ENCODE data around the gene ATF7. TPM values are rescaled to one million over a fixed set of nuclear protein-coding genes. Genes with fewer than 3 reads are reported as not detected.
"Not testable (repeated sequence)": the region's sequence is repeated elsewhere in the genome, so short reads cannot be mapped to it uniquely, and the experiment has no call there.

ATF7 gene
- polyA plus RNA-seq, 1 donor = 32.4 TPM

DNA sequence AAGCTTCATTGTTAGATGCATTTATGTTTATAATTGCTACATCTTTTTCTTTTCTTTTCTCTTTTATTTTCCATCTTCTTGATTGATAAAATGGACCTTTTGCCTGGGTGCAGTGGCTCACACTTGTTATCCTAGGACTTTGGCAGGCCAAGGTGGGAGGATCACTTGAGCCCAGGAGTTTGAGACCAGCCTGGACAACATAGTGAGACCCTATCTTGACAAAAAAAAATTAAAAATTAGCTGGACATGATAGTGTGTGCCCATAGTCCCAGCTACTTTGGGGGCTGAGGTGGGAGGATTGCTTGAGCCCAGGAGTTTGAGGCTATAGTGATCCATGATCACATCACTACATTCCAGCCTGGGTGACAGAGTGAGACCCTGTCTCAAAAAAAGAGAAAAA lies 9.5 kb upstream of the ATF7 start:
- H3K4me3 ChIP-seq (ENCODE audit: low read length); H3K4me1 ChIP-seq (ENCODE audit: control insufficient read depth, insufficient read depth, low read length); H3K27me3 ChIP-seq (ENCODE audit: control insufficient read depth, insufficient read depth, low read length); H3K36me3 ChIP-seq (ENCODE audit: control insufficient read depth, insufficient read depth, low read length); H3K27ac ChIP-seq (ENCODE audit: low read length); H3K9me3 ChIP-seq (ENCODE audit: control insufficient read depth, low read depth, low read length); DNase-seq: not testable (repeated sequence)

DNA sequence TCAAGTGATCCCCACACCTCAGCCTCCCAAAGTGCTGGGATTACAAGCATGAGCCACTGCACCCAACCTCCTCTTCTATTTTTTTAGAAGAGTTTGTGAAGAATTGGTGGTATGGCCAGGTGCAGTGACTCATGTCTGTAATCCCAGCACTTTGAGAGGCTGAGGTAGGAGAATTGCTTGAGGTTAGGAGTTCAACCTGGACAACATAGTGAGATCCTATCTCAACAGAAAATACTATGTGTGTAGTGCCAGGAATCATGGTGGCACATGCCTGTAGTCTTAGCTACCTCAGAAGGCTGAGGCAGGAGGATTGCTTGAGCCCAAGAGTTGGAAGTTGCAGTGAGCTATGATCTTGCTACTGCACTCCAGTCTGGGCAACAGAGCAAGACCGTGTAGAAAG lies 5.5 kb upstream of the ATF7 start:
- peaks cover 3% of the 10 kb centered on the region for H3K9me3 ChIP-seq (ENCODE audit: control insufficient read depth, low read depth, low read length)
- peaks cover 7% of the 10 kb centered on the region for H3K4me1 ChIP-seq (ENCODE audit: control insufficient read depth, insufficient read depth, low read length)
- H3K4me3 ChIP-seq (ENCODE audit: low read length) = no peak overlapping the region
- no CpG with 5 or more reads among the region's 1 CpG for WGBS (ENCODE audit: insufficient coverage, low lambda C conversion rate)
- no peak for DNase-seq
- no peaks in the 10 kb centered on the region for H3K27me3 ChIP-seq (ENCODE audit: control insufficient read depth, insufficient read depth, low read length)
- H3K36me3 ChIP-seq (ENCODE audit: control insufficient read depth, insufficient read depth, low read length) = no peaks in the 10 kb centered on the region
- no peak overlapping the region for H3K27ac ChIP-seq (ENCODE audit: low read length)

DNA sequence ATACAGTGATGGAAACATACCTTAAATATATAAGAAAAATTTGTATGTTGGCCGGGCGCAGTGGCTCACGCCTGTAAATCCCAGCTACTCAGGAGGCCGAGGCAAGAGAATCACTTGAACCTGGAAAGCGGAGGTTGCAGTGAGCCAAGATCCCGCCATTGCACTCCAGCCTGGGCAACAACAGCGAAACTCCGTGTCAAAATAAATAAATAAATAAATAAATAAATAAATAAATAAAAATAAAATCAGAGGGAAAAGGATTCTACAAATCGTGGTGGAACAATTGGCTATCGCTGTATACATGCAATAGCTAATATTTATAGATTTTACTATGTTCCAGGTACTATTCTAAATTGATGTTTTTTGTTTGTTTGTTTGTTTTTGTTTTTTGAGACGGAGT lies 1.7 kb upstream of the ATF7 start:
- peaks cover 8% of the 10 kb centered on the region for H3K4me1 ChIP-seq (ENCODE audit: control insufficient read depth, insufficient read depth, low read length)
- no peak overlapping the region for H3K27ac ChIP-seq (ENCODE audit: low read length)
- peaks cover 3% of the 10 kb centered on the region for H3K9me3 ChIP-seq (ENCODE audit: control insufficient read depth, low read depth, low read length)
- no peak overlapping the region for H3K4me3 ChIP-seq (ENCODE audit: low read length)
- no peaks in the 10 kb centered on the region for H3K36me3 ChIP-seq (ENCODE audit: control insufficient read depth, insufficient read depth, low read length)
- no CpG with 5 or more reads among the region's 11 CpGs for WGBS (ENCODE audit: insufficient coverage, low lambda C conversion rate)
- no peaks in the 10 kb centered on the region for H3K27me3 ChIP-seq (ENCODE audit: control insufficient read depth, insufficient read depth, low read length)
- DNase-seq = no peak

DNA sequence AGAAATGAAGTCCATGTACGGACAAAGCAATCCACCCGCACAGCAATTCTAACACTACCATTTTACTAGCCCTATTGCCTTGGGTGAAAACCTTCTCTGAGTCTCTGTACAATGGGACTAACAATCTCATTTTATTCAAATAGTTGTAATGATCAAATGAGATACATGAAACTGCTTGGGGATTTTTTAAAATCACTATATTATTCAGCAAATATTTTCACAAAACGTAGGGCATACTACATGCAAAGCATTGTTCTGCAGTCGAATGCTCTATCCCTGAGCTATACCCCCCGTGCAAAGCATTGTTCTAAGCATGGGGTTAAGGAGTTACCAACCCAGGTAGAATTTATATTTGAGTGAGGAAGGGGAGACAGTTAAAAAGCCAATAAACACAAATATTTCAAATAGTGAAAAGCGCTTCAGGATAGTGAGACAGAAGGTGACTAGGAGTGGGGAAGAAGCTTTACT lies 554 bp upstream of the ATF7 start:
- peak overlapping the region; percentile 79 for H3K27ac ChIP-seq (ENCODE audit: low read length)
- peak overlapping the region; percentile 70 for H3K4me3 ChIP-seq (ENCODE audit: low read length)
- H3K9me3 ChIP-seq (ENCODE audit: control insufficient read depth, low read depth, low read length) = no peaks in the 10 kb centered on the region
- no peak for DNase-seq
- WGBS (ENCODE audit: insufficient coverage, low lambda C conversion rate) = 89% methylated on average over 1 of the region's 6 CpGs
- no peaks in the 10 kb centered on the region for H3K36me3 ChIP-seq (ENCODE audit: control insufficient read depth, insufficient read depth, low read length)
- no peaks in the 10 kb centered on the region for H3K27me3 ChIP-seq (ENCODE audit: control insufficient read depth, insufficient read depth, low read length)
- H3K4me1 ChIP-seq (ENCODE audit: control insufficient read depth, insufficient read depth, low read length) = peaks cover 8% of the 10 kb centered on the region

DNA sequence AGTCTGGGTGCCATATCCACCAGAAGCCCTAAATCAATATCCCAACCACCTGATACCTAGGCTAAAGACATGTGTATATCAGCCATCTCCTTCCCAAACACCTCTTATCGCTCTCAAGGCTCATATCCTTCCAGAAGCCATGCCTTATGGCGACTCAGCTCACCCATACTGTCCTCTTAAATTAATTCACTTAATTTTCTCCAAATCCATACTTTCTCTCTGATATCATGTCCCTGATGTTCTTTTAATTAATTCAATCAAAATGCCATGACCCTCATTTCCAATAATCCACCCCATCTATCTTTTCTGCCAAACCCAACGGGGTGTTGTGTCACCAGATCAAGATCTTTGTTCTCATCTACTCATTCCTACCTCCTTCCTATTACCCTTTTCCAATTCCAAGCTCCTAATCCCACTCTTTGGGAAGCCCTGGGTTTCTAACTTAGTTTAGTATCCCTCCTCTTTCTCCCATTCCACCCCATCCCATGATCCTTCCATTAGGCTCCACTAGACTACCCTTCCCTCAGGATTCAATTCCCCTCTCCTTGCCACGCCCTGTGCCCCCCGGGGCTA lies 723 bp downstream of the ATF7 start:
- Histone ChIP-seq H3K4me1 (ENCODE audit: control insufficient read depth, insufficient read depth, low read length) (peaks cover 8% of the 10 kb centered on the region), H3K4me3 (ENCODE audit: low read length) (peak overlapping the region; percentile 70), H3K36me3 (ENCODE audit: control insufficient read depth, insufficient read depth, low read length) (no peaks in the 10 kb centered on the region), H3K9me3 (ENCODE audit: control insufficient read depth, low read depth, low read length) (no peaks in the 10 kb centered on the region), H3K27ac (ENCODE audit: low read length) (peak overlapping the region; percentile 79), H3K27me3 (ENCODE audit: control insufficient read depth, insufficient read depth, low read length) (no peaks in the 10 kb centered on the region)
- WGBS (ENCODE audit: insufficient coverage, low lambda C conversion rate) = 17% methylated on average over 3 of the region's 5 CpGs
- DNase-seq = peak in 1 of 2 donors; percentile 26

DNA sequence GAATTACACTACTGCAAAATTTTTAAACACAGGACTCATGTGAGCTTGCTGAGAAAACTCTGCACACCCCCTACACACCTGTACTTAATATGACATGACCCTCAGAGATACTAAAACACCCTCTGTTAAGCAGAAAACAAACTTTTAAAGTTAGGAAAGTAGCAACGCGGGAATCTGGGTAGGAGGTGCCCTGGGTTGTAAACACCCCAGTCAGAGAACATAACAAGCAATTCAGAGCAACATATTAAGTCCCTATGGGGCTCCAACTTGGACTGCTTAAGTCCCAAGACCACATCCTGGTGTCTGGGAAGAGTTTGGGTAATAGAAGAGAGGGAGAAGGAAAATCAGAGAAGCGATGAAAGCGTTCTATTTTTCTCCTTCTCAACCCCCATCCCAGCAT lies 1.2 kb downstream of the ATF7 start:
- H3K36me3 ChIP-seq (ENCODE audit: control insufficient read depth, insufficient read depth, low read length) = no peaks in the 10 kb centered on the region
- H3K4me1 ChIP-seq (ENCODE audit: control insufficient read depth, insufficient read depth, low read length) = peaks cover 8% of the 10 kb centered on the region
- H3K4me3 ChIP-seq (ENCODE audit: low read length) = peak overlapping the region; percentile 70
- no peak for DNase-seq
- H3K27ac ChIP-seq (ENCODE audit: low read length) = peak overlapping the region; percentile 79
- no peaks in the 10 kb centered on the region for H3K27me3 ChIP-seq (ENCODE audit: control insufficient read depth, insufficient read depth, low read length)
- no peaks in the 10 kb centered on the region for H3K9me3 ChIP-seq (ENCODE audit: control insufficient read depth, low read depth, low read length)
- WGBS (ENCODE audit: insufficient coverage, low lambda C conversion rate) = no CpG with 5 or more reads among the region's 4 CpGs

DNA sequence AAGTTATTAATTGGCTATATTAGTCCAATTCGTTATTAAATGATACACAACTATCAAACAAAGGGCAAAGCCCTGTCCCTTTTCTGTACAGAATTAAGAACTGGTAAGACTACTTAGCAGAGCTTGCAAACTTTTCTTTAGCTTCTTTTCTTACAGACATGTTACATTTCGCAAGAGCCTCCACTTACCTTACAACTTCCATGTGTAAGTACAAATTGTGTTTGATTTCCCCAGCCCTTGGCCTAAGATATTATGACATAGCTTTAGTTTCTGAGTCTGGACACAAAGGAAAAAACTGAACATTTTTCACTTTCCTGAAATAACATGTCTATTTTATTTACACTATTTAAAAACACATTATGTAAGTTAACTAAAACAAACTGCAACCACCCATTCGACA lies 1.7 kb downstream of the ATF7 start:
- H3K27me3 ChIP-seq (ENCODE audit: control insufficient read depth, insufficient read depth, low read length) = no peaks in the 10 kb centered on the region
- DNase-seq = no peak
- peaks cover 8% of the 10 kb centered on the region for H3K4me1 ChIP-seq (ENCODE audit: control insufficient read depth, insufficient read depth, low read length)

DNA sequence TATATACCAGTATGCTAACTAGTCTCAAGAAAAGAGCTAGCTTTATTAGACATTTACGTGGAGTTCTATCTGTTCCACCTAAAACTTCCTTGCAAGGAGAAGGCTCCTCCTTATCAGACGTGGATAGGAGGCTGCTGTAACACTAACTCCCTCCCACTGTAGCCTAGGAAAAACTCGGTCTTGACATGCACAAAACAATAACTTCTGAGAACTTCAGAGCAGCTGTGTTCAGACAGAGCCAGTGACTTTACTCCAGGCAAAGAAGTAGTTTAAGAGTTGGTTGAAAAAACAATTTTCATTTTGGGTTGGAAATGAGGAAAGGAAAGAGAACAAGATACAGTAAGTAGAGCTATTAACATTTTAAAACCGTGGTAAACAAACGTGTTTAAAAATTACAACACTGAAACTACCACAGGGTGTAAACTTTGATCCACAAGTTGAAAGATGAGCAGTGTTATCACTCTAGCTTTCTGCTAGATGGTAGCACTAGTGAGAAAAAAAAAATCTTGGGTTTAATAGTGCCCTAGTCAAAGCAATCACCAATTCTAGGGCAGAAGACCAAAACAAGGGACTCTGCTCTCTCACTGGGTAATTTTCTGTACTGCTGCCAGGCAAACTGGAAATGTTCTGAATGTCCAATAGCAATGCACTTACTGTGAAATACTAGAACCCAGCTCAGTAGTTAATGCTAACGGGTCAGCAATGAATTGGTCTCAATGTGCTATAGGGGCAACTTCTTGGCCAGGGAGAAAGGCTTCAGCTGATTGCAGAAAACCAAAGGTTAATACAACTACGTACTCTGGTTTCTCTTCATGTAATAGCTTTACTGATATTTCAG lies 2.4 kb downstream of the ATF7 start:
- Histone ChIP-seq H3K27ac (ENCODE audit: low read length) (peak overlapping the region; percentile 79), H3K4me1 (ENCODE audit: control insufficient read depth, insufficient read depth, low read length) (peaks cover 8% of the 10 kb centered on the region)
- WGBS (ENCODE audit: insufficient coverage, low lambda C conversion rate) = 0% methylated on average over 2 of the region's 7 CpGs

More for the DNA sequence above, 1.7 kb downstream of the ATF7 start:
- Histone ChIP-seq H3K36me3 (ENCODE audit: control insufficient read depth, insufficient read depth, low read length) (no peaks in the 10 kb centered on the region), H3K4me3 (ENCODE audit: low read length) (peak overlapping the region; percentile 70), H3K9me3 (ENCODE audit: control insufficient read depth, low read depth, low read length) (no peaks in the 10 kb centered on the region), H3K27ac (ENCODE audit: low read length) (peak overlapping the region; percentile 79)
- WGBS (ENCODE audit: insufficient coverage, low lambda C conversion rate) = no CpG with 5 or more reads among the region's 3 CpGs

DNA sequence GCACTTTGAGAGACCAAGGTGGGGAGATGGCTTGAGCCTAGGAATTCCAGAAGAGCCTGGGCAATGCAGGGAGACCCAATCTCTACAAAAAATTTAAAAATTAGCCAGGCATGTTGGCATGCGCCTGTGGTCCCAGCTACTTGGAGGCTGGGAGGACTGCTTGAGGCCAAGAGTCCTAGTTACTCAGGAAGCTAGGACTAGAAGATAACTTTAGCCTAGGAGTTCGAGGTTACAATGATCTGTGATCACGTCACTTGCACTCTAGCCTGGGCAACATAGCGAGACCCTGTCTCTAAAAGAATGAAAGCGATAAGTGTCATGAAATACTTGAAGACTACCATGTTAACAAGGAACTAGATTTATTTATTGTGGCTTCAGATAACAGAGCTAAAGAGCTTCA lies 3.5 kb downstream of the ATF7 start:
- H3K9me3 ChIP-seq (ENCODE audit: control insufficient read depth, low read depth, low read length) = no peaks in the 10 kb centered on the region
- DNase-seq = no peak
- peaks cover 8% of the 10 kb centered on the region for H3K4me1 ChIP-seq (ENCODE audit: control insufficient read depth, insufficient read depth, low read length)
- H3K27ac ChIP-seq (ENCODE audit: low read length) = no peak overlapping the region
- WGBS (ENCODE audit: insufficient coverage, low lambda C conversion rate) = 83% methylated on average over 2 of the region's 5 CpGs
- H3K36me3 ChIP-seq (ENCODE audit: control insufficient read depth, insufficient read depth, low read length) = no peaks in the 10 kb centered on the region
- H3K27me3 ChIP-seq (ENCODE audit: control insufficient read depth, insufficient read depth, low read length) = no peaks in the 10 kb centered on the region
- H3K4me3 ChIP-seq (ENCODE audit: low read length) = no peak overlapping the region

More for the DNA sequence above, 2.4 kb downstream of the ATF7 start:
- no peaks in the 10 kb centered on the region for H3K27me3 ChIP-seq (ENCODE audit: control insufficient read depth, insufficient read depth, low read length)
- peak; percentile 25 to 65 for DNase-seq
- no peaks in the 10 kb centered on the region for H3K36me3 ChIP-seq (ENCODE audit: control insufficient read depth, insufficient read depth, low read length)
- no peaks in the 10 kb centered on the region for H3K9me3 ChIP-seq (ENCODE audit: control insufficient read depth, low read depth, low read length)
- H3K4me3 ChIP-seq (ENCODE audit: low read length) = peak overlapping the region; percentile 70

DNA sequence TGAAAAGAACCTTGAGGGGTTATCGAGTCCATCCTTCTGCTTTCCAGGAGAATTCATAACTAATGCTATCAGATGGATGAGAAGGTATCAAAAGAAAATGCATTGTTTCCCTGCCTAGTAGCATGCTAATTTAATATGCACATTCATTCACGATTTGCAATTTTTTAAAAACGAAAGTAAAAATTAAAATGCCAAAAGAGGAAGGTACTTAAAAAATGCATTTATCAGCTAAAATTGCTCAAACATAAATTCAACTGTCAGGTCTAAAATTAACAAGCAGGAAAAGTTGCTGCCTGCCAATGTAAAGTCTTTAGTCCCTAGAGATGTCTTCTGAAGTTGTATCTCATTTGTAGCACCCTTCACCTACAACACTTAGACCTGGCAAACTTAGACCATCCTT lies 7.9 kb downstream of the ATF7 start:
- WGBS (ENCODE audit: insufficient coverage, low lambda C conversion rate) = 78% methylated on average over 2 of the region's 3 CpGs
- H3K27me3 ChIP-seq (ENCODE audit: control insufficient read depth, insufficient read depth, low read length) = no peaks in the 10 kb centered on the region
- H3K9me3 ChIP-seq (ENCODE audit: control insufficient read depth, low read depth, low read length) = no peaks in the 10 kb centered on the region
- H3K36me3 ChIP-seq (ENCODE audit: control insufficient read depth, insufficient read depth, low read length) = peaks cover 3% of the 10 kb centered on the region
- H3K4me3 ChIP-seq (ENCODE audit: low read length) = no peak overlapping the region
- no peaks in the 10 kb centered on the region for H3K4me1 ChIP-seq (ENCODE audit: control insufficient read depth, insufficient read depth, low read length)
- H3K27ac ChIP-seq (ENCODE audit: low read length) = no peak overlapping the region
- no peak for DNase-seq
